RWPE2 (cell line): ENCODE data around the gene FH.

Experiments
- ATAC-seq: fragments of 200-7000 bp; cut with Tn5 transposase; 3 replicates; pipeline ENCODE4 v1.9.1; 2021; ENCODE audit warnings: low read depth
- DNase-seq: peaks from one replicate; pipeline ENCODE4 v3.0.0-alpha.2; 2020; ENCODE audit warnings: low spot score
- H3K27ac ChIP-seq: fragments of 450-650 bp; 2 replicates; pipeline ENCODE4 v1.5.1; 2017; ENCODE audit warnings: mild to moderate bottlenecking; ENCODE audit not compliant: poor library complexity, severe bottlenecking
- H3K27me3 ChIP-seq: fragments of 250-450 bp; sonication (Bioruptor Pico); 2 replicates; pipeline ENCODE4 v1.5.1; 2021; ENCODE audit warnings: mild to moderate bottlenecking, moderate library complexity; ENCODE audit not compliant: insufficient read depth, poor library complexity, severe bottlenecking
- H3K36me3 ChIP-seq: fragments of 250-450 bp; sonication (Bioruptor Pico); 2 replicates; pipeline ENCODE4 v1.5.1; 2020; ENCODE audit warnings: low read depth, mild to moderate bottlenecking, moderate library complexity
- H3K4me1 ChIP-seq: fragments of 250-450 bp; sonication (Bioruptor Pico); 2 replicates; pipeline ENCODE4 v1.5.1; 2021; ENCODE audit warnings: mild to moderate bottlenecking, moderate library complexity; ENCODE audit not compliant: insufficient read depth, poor library complexity, severe bottlenecking
- H3K4me3 ChIP-seq: fragments of 250-450 bp; sonication (Bioruptor Pico); 2 replicates; pipeline ENCODE4 v1.5.1; 2021; ENCODE audit warnings: mild to moderate bottlenecking, moderate library complexity; ENCODE audit not compliant: severe bottlenecking
- H3K9me3 ChIP-seq: fragments of 250-450 bp; sonication (Bioruptor Pico); 2 replicates; pipeline ENCODE4 v1.5.1; 2021; ENCODE audit warnings: mild to moderate bottlenecking, moderate library complexity; ENCODE audit not compliant: severe bottlenecking
- TF ChIP-seq, protein P1 (sequence below): fragments of 450-650 bp; IDR thresholded peaks from one replicate; pipeline ENCODE4 v1.5.1; 2017; ENCODE audit warnings: mild to moderate bottlenecking, moderate library complexity; ENCODE audit not compliant: poor library complexity, severe bottlenecking

FH gene

DNA sequence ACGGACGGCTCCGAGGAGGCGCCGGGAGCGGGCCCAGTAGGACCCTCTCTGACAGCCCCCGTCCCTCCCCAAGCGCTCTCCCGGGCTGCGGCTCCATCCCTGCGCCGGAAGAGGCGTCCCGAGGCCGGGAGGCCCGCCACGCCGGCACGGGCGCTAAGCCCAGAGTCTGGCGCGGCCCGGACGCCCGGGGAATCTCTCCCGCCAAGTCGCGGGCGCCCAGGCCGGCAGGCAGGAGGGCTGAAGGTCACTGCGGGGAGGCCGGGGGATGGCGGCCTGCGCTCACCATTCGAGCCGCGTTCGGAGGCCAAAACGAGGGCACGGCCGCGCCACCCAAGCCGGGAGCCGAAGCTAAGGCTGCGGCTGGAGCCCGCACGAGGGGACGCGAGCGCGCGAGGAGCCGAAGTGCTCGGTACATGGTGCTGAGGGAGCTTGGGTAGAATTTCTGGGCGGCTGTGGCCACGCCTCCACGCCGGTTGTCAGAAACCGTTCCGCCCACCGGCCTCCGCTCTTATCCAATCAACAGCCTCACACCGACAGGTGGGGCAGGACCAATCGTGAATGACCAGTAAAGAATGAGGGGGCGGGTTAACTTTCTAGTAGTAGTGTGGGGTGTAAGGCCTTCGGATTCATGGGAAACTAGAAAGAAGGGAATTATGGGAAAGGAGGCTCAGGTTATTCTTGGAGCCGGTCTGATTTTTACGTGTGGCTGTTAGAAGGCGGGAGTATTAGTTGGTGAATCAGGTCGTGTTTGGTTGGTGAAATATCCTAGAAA lies at the start of gene FH:
TSS of gene FH (minus strand) at position 448 of the 772 bp plus-strand sequence. CDS start at position 415, 33 bp downstream.
- ATAC-seq, result peak; percentile 94
- H3K27ac ChIP-seq, result peak within 1 kb of the TSS; percentile 63
- H3K4me1 ChIP-seq, result no peaks in the 10 kb centered on the region

DNA sequence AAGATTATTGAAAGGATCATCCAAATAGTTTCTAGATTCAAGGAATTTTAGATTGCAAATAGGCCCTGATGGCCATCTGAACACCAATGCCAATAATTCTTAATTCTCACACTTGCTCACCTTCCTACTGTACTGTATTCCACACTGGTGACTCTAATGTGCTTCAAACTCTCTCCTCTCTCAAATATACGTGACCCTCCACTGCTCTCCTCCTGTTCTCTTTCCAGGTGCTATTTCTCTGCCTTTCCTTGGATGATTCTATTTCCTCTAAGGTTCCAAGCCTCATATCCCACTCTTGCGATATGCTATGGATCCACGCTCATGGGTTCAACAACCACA lies 41.3 kb upstream of the FH start:
- Histone ChIP-seq H3K4me3 (no peak overlapping the region), H3K4me1 (no peaks in the 10 kb centered on the region), H3K27ac (no peak overlapping the region), H3K36me3 (no peaks in the 10 kb centered on the region), H3K27me3 (no peaks in the 10 kb centered on the region), H3K9me3 (no peaks in the 10 kb centered on the region)
- TF ChIP-seq, protein P1, sequence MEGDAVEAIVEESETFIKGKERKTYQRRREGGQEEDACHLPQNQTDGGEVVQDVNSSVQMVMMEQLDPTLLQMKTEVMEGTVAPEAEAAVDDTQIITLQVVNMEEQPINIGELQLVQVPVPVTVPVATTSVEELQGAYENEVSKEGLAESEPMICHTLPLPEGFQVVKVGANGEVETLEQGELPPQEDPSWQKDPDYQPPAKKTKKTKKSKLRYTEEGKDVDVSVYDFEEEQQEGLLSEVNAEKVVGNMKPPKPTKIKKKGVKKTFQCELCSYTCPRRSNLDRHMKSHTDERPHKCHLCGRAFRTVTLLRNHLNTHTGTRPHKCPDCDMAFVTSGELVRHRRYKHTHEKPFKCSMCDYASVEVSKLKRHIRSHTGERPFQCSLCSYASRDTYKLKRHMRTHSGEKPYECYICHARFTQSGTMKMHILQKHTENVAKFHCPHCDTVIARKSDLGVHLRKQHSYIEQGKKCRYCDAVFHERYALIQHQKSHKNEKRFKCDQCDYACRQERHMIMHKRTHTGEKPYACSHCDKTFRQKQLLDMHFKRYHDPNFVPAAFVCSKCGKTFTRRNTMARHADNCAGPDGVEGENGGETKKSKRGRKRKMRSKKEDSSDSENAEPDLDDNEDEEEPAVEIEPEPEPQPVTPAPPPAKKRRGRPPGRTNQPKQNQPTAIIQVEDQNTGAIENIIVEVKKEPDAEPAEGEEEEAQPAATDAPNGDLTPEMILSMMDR, result no peak
- DNase-seq (no peak), ATAC-seq (no peak)

More for the DNA sequence above, at the start of gene FH:
- TF ChIP-seq, protein P1, result no peak
- Histone ChIP-seq H3K9me3 (no peaks in the 10 kb centered on the region), H3K36me3 (peaks cover 18% of the 10 kb centered on the region), H3K4me3 (peak within 1 kb of the TSS; percentile 91), H3K27me3 (no peaks in the 10 kb centered on the region)
- DNase-seq, result peak; percentile 88

DNA sequence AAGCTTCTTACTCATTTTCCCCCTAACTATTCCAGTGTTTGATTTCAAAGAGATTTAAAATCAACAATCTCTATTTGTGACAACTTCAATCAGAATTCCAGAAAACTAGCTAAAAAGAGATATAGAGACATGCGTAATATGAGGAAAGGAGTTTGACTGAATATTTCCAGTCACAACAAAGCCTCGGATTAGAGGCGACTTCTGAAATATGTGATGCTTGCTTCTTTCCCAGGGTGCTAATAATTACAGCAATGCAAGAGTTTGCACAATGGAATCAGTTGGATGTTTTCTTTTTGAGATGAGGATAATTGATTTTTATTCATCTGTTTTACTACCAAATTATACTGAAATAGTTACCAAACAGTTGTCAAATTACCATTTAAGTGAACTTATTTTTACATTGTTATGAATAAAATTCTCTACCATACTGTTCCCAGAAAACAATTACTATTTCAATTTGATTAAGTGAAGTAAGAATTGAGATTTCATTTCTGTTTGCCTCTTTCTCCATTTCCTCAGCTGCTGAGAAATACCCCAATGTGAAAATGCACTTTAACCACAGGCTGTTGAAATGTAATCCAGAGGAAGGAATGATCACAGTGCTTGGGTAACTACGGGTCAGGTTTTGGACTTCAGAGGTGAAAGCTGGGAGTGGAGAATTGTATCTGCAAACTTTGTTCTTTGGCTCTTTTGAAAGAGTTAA lies 40.7 kb upstream of the FH start:
- ATAC-seq, result no peak
- no peaks in the 10 kb centered on the region for H3K27me3 ChIP-seq
- TF ChIP-seq, protein P1, result no peak
- no peak for DNase-seq
- no peak overlapping the region for H3K4me3 ChIP-seq
- H3K4me1 ChIP-seq, result no peaks in the 10 kb centered on the region
- H3K27ac ChIP-seq, result no peak overlapping the region
- no peaks in the 10 kb centered on the region for H3K36me3 ChIP-seq
- H3K9me3 ChIP-seq, result no peaks in the 10 kb centered on the region

DNA sequence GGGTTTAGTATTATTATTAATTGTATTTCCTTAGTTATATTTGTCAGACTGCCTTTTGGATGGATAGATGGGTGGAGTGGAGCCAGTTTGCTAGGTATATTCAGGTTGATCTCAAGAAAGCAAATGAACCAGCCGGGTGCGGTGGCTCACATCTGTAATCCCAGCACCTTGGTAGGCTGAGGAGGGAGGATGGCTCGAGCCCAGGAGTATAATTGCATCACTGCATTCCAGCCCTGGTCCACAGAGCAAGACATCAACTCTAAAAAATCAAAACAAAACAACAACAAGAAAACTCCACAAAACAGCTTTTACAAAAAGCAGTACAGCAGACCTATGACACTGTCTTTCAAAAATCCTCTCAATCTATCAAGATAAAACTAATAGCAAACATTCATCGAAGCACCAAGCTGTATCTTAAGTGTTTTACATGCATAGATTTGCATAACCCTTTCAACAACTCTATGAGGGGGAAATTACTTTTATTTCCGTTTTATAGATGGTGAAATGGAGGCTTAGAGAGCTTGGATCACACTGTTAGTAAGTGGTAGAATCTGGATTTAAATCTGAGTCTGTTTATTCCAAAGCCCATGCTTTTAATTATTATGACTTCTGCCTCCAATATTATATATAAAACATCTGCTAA lies 38.1 kb upstream of the FH start:
- Histone ChIP-seq H3K4me3 (no peak overlapping the region), H3K36me3 (no peaks in the 10 kb centered on the region), H3K27me3 (no peaks in the 10 kb centered on the region), H3K4me1 (no peaks in the 10 kb centered on the region), H3K9me3 (no peaks in the 10 kb centered on the region), H3K27ac (no peak overlapping the region)
- TF ChIP-seq, protein P1, result no peak
- DNase-seq (no peak), ATAC-seq (no peak)
